Endothelial cell of umbilical vein (primary cell): Measurements from ENCODE around the gene ADH6. TPM values are rescaled to one million over a fixed set of nuclear protein-coding genes. Genes with fewer than 3 reads are reported as not detected.

Experiments used
- BruUV-seq: library from RNA; stranded (reverse); fragments of 400-500 nt; replicated peaks from 2 replicates; lab custom pipeline; 2021; lab: Mats Ljungman, UMichigan
- CTCF ChIA-PET: fragments of 300-600, 350-600 bp; sonication (Branson Sonifier 250); formaldehyde crosslinking; loops from one replicate; lab custom pipeline; 2021; ENCODE audit warnings: antibody characterized with exemption, inconsistent platforms; lab: Charles Lee
- POLR2A ChIA-PET: fragments of 300-600, 350-600 bp; sonication (Branson Sonifier 250); formaldehyde crosslinking; loops from one replicate; lab custom pipeline; 2021; ENCODE audit warnings: antibody characterized with exemption, inconsistent platforms; lab: Charles Lee
- DNase-seq: peaks from one replicate; pipeline ENCODE4 v3.0.0-alpha.2; 2011; ENCODE audit warnings: low read depth, low spot score
- FAIRE-seq: peaks from 2 replicates; lab custom pipeline; 2011; peaks lifted over from hg19 to GRCh38; lab: Jason Lieb, UNC
- H2AFZ ChIP-seq: 2 replicates; pipeline ENCODE4 v1.6.0; 2012; ENCODE audit warnings: low read depth, low read length, control low read depth, inconsistent platforms
- H3K27ac ChIP-seq: 2 replicates; pipeline ENCODE4 v1.5.1; 2011; ENCODE audit warnings: low read depth, mild to moderate bottlenecking, control low read depth, low read length, moderate library complexity; ENCODE audit not compliant: insufficient read depth
- H3K27me3 ChIP-seq, 2 experiments: 2 replicates each; pipeline versions ENCODE4 v1.6.0 to v1.6.1; 2011; ENCODE audit warnings: low read length in 2 of 2, mixed read lengths in 1 of 2; ENCODE audit not compliant: control insufficient read depth in 2 of 2, insufficient read depth in 2 of 2
- H3K36me3 ChIP-seq, 2 experiments: 2 replicates in 1 of 2; 3 replicates in 1 of 2; pipeline ENCODE4 v1.5.1; 2011; ENCODE audit warnings: low read length in 2 of 2, mild to moderate bottlenecking in 1 of 2, moderate library complexity in 1 of 2; ENCODE audit not compliant: control insufficient read depth in 2 of 2, insufficient read depth in 2 of 2; ENCODE audit errors: extremely low read depth in 1 of 2
- H3K4me1 ChIP-seq: 3 replicates; pipeline ENCODE4 v1.5.1; 2011; ENCODE audit warnings: mild to moderate bottlenecking, low read length; ENCODE audit not compliant: control insufficient read depth, insufficient read depth; ENCODE audit errors: extremely low read depth
- H3K4me2 ChIP-seq: 2 replicates; pipeline ENCODE4 v1.6.1; 2011; ENCODE audit warnings: low read length, control low read depth, mixed read lengths; ENCODE audit not compliant: insufficient read depth
- H3K4me3 ChIP-seq, 3 experiments: fragments of 200-600 bp in 1 of 3; sonication (generic), shearing (Covaris generic) in 1 of 3; replicated peaks in 1 of 3; 2 replicates each; pipeline ENCODE4 v1.5.1; 2011 to 2016; ENCODE audit warnings: control low read depth in 3 of 3, low read length in 3 of 3, mild to moderate bottlenecking in 2 of 3, inconsistent platforms in 1 of 3, low read depth in 1 of 3, moderate library complexity in 1 of 3; ENCODE audit not compliant: insufficient read depth in 1 of 3
- H3K79me2 ChIP-seq: 2 replicates; pipeline ENCODE4 v1.6.0; 2012; ENCODE audit warnings: low read length, inconsistent platforms; ENCODE audit not compliant: control insufficient read depth, insufficient read depth
- H3K9ac ChIP-seq: replicated peaks from 2 replicates; pipeline ENCODE3; 2011; ENCODE audit warnings: low read length, control low read depth; ENCODE audit not compliant: insufficient read depth; ENCODE audit errors: extremely low read depth
- H3K9me1 ChIP-seq: replicated peaks from 3 replicates; pipeline ENCODE4 v1.6.0; 2011; ENCODE audit warnings: mild to moderate bottlenecking, low read length; ENCODE audit not compliant: control insufficient read depth, insufficient read depth; ENCODE audit errors: extremely low read depth
- H3K9me3 ChIP-seq: replicated peaks from 2 replicates; pipeline ENCODE4 v1.5.1; 2012; ENCODE audit warnings: low read length, inconsistent platforms; ENCODE audit not compliant: control insufficient read depth, insufficient read depth
- H4K20me1 ChIP-seq: replicated peaks from 2 replicates; pipeline ENCODE3; 2011; ENCODE audit warnings: mild to moderate bottlenecking, low read length; ENCODE audit not compliant: control insufficient read depth, insufficient read depth; ENCODE audit errors: extremely low read depth
- CTCF ChIP-seq, 2 donors: IDR thresholded peaks; 1 replicate in 1 of 2; 2 replicates in 1 of 2; pipeline ENCODE4 v1.5.1; 2011; ENCODE audit warnings: low read length in 2 of 2, mild to moderate bottlenecking in 2 of 2, moderate library complexity in 2 of 2, control low read depth in 1 of 2, inconsistent platforms in 1 of 2, low read depth in 1 of 2; ENCODE audit not compliant: insufficient read depth in 1 of 2; ENCODE audit errors: extremely low read depth in 1 of 2
- EZH2 ChIP-seq: IDR thresholded peaks from 2 replicates; pipeline ENCODE4 v1.6.1; 2012; ENCODE audit warnings: borderline replicate concordance, low read depth, mild to moderate bottlenecking, moderate library complexity, low read length, inconsistent platforms; ENCODE audit not compliant: severe bottlenecking
- FOS ChIP-seq: IDR thresholded peaks from 2 replicates; pipeline ENCODE4 v1.6.1; 2011; ENCODE audit warnings: mild to moderate bottlenecking, low read length, moderate library complexity, borderline replicate concordance; ENCODE audit not compliant: insufficient read depth
- GATA2 ChIP-seq: IDR thresholded peaks from 2 replicates; pipeline ENCODE4 v1.7.0; 2011; ENCODE audit warnings: low read depth, mild to moderate bottlenecking, moderate library complexity, mixed read lengths, low read length; ENCODE audit not compliant: insufficient read length, insufficient read depth
- JUN ChIP-seq: IDR thresholded peaks from 2 replicates; pipeline ENCODE4 v1.6.1; 2011; ENCODE audit warnings: borderline replicate concordance, low read depth; ENCODE audit not compliant: insufficient read length, insufficient read depth
- MAX ChIP-seq: IDR thresholded peaks from 2 replicates; pipeline ENCODE4 v1.6.1; 2011; ENCODE audit not compliant: insufficient read depth, insufficient read length
- MYC ChIP-seq: IDR thresholded peaks from one replicate; pipeline ENCODE4 v1.6.1; 2011; ENCODE audit warnings: mild to moderate bottlenecking, low read depth, low read length
- POLR2A ChIP-seq: IDR thresholded peaks from 2 replicates; pipeline ENCODE4 v1.6.1; 2012; ENCODE audit warnings: low read depth, mild to moderate bottlenecking, control low read depth, low read length
- POLR2AphosphoS5 ChIP-seq: IDR thresholded peaks from 2 replicates; pipeline ENCODE4 v1.6.1; 2012; ENCODE audit warnings: low read depth, mild to moderate bottlenecking, control low read depth, low read length, moderate library complexity; ENCODE audit not compliant: insufficient read depth
- dilution Hi-C: fragments of 300-500 bp; cut with MboI; formaldehyde crosslinking; loops from one replicate; pipeline ENCODE4 v1.15.0; 2019; ENCODE audit warnings: low sequenced_read_pairs; ENCODE audit not compliant: extremely low pct_ligation_motif_present
- intact Hi-C: fragments of 100-400 bp; cut with micrococcal nuclease; formaldehyde crosslinking; loops from one replicate; pipeline ENCODE4 v1.10.0; 2022
- polyA plus RNA-seq, 4 experiments: library from polyadenylated mRNA; depleted of rRNA in 3 of 4; stranded (reverse) in 3 of 4; unstranded in 1 of 4; fragments of >200 nt; gene quantifications; 2 replicates each; pipeline versions ENCODE4 v1.2.1 to v1.2.3, GENCODE V29; 2011 to 2012; ENCODE audit warnings: missing spikeins in 1 of 4
- total RNA-seq: library from RNA; stranded (reverse); gene quantifications from 2 replicates; pipeline ENCODE4 v1.2.3, GENCODE V29; 2021

The ADH6 gene
- total and polyA plus RNA-seq, 2 donors (not counting 3 experiments of a cell fraction or from before 2014, with no cell fraction given): not detected

GRCh38 chr4:99264927-99265326 is 45.9 kb upstream of the ADH6 start:
- Histone ChIP-seq H3K9me1 (no peaks in the 10 kb centered on the region), H3K36me3 (no peaks in the 10 kb centered on the region), H4K20me1 (no peaks in the 10 kb centered on the region), H3K9ac (no peak overlapping the region), H2AFZ (no peak overlapping the region), H3K4me2 (no peak overlapping the region), H3K9me3 (no peaks in the 10 kb centered on the region), H3K27ac (no peak overlapping the region), H3K4me3 (no peak overlapping the region), H3K27me3 (no peaks in the 10 kb centered on the region), H3K4me1 (no peaks in the 10 kb centered on the region), H3K79me2 (no peaks in the 10 kb centered on the region)
- dilution Hi-C loops: no loop called here
- ChIA-PET POLR2A (no interaction called here), CTCF (no interaction called here)
- no TSS peak for BruUV-seq
- no peak for FAIRE-seq
- TF ChIP-seq CTCF (IDR thresholded peaks at IDR 0.05; ENCODE audit: extremely low read depth in 1 of 2, insufficient read depth in 1 of 2, low read depth in 1 of 2, low read length in 2 of 2) (no peak), EZH2 (no peak), JUN (no peak), MYC (no peak), GATA2 (no peak), POLR2A (no peak), MAX (no peak), FOS (no peak), POLR2AphosphoS5 (no peak)
- no peak for DNase-seq
- intact Hi-C loops: no loop called here
